Endometrium (tissue), 2 donors: ENCODE measurements around the gene NPAS4.
"Not testable (repeated sequence)": the region's sequence is repeated elsewhere in the genome, so short reads cannot be mapped to it uniquely, and the experiment has no call there.

Experiments
- FAIRE-seq: peaks from 2 replicates; lab custom pipeline; 2012; peaks lifted over from hg19 to GRCh38; lab: Jason Lieb, UNC
- donor health status: control.
- donor health status: control.

NPAS4 gene

DNA sequence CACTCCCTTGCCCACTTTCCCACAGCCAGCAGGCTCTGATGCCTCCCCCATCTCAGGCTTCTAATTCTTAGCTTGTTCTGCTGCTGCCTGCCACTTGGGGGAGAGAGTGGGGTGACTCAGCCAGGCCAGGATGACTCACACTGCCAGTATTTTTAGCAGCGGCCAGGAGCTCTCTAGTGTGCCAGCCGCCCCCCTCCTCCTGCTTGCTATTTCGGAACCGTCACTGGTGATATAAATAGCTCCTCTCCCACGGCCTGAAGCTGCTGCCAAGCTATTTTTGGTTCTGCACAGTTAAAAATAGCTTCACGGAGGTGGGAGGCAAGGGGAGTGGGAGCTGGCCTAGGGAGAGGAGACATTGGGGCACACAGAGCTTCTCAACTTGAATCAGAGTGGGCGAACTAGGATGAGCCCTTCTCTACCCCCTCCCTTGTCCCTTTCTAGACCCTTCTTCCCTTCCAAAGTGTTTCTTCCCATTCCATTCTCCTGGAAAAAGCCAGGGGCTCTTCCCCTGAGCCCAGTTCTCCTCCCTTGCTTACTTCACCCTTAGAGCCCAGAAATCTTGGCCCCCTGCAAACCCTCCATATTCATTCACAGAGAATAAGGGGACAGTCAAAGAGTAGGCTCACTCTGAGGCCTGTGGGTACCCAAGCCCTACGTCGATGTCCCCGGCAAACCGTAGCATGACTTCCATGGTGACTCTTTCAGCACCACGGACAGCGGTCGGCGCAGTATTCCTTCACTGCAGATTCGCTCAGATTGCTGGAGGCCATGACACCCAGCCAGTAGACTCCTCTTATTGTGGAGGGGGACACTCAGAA is 2.5 kb upstream of the NPAS4 start:
- FAIRE-seq = no peak

DNA sequence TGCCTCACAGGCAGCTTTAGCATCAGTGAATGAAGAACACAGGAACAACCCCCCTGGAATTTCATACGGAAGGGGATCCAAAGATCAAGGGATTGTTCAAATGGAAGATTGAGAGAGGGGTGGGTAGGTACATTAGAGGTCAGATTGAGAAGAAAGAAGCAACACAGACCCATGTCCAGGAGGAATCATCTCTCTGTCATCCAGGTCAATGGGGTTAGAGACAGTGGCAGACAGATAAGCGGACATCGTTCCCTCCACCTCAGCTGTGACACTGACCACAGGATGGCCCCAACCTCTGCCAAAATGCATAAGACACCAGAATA is 1.9 kb upstream of the NPAS4 start:
- FAIRE-seq = no peak

DNA sequence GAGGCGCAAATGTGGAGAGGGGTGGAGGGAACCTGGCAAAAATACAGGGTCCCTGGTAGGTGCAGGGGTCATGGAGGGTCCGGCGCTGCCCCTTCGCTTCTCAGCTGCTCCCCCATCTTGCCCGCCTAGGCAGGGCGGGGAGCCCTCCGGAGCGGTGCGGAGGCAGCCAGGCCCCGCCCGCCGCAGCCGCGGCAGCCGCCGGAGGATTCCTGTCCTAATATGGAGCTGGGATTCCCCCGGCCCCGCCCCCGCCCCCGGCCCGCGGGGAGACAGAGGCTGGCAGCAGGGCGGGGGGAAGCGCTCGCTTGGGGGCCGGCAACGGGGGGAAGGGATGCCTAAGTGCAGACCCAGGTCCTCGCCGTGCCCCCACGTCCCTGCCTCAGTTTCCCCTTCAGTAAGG is 1.0 kb upstream of the NPAS4 start:
- no peak for FAIRE-seq

DNA sequence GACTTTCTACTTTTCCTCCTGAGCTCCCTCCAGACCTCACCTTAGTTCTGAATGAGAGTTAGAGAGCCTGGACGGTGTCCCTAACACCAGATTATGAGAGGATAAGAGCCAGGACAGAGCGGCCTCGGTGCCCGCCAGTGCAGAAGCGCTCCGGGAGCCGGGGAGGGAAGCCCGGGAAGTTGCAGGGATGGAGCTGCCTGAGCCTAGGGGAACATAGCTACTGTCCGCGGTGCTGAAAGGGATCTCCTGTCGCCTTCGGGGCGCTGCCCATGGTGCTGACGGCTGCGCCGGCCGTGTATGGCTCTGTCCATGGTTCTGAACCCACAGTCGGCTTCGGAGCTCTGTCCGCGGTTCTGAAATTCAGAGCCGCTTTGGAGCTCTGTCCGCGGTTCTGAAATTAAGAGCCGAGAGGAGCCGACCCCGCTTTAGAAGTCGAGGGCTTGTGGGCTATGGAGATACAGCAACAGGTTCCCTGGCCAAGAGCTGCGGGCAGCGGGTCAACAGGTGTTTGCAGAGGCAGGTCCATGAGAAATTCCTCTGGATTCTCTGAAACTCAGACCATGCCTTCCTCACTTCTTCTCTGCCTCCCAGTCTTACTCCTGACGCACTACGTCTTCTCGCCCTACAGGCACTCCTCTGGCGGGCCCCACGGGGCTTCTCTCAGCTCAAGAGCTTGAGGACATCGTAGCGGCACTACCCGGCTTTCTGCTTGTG is 814 bp downstream of the NPAS4 start:
- FAIRE-seq = peak; percentile 18

DNA sequence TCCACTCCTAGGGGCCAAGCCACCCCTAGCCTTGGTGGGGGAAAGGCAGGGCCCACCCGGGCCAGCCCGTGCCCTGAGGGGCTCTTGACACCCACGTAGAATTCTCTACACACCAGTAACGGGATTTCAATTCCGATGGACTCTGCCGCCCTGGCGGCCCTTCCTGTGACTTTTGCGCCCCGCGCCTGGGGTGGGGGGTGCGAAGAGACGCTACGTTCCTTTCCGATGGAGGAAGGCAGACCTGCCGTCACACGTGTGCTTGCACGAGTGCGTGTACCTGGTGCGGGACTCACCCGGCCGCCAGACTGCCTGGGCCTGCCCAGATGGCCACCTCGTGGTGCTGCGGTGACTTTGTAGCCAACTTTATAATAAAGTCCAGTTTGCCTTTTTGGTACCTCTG is 5.5 kb downstream of the NPAS4 start:
- no peak for FAIRE-seq

DNA sequence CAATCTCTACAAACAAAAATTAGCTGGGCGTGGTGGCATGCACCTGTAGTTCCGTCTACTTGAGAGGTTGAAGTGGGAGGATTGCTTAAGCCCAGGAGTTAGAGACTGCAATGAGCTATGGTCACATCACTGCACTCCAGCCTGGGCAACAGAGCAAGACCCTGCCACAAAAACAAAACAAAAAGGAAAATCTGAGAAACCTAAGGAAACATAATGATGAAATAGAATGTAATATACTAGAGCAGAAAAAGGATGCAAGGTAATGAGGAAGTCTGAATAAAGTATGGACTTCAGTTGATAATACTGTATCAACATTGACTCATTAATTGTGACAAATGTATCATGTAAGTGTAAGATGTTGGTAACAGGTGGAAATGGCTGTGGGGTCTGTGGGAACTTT is 8.1 kb downstream of the NPAS4 start:
- no peak for FAIRE-seq

DNA sequence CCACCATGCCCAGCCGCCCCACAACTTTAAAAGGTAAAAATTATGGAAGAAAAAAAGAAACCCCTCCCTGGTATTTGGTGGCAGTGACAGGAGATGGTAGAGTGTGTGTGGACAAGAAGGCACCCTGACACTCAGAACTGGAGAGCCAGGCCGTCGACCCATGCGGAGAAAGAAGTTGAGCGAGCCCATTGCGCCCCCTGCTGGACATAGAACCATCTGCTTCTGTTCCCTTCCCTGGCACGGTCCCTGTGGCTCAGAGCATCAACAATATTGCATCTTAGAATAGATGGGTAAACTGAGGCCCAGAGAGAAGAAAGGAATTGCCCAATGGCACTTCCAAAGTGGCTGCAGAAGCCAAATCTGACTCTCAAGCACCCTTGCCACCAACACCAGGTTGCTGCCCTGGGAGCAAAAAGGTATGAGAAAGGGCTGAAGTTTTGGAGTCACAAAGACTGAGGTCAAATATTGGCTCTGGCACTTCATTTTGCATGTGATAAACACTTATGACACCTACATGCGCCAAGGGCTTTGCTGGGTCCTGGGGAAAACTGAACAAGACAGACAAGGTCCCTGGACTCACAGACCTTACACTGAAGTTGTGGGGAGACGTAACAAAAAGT is 9.3 kb downstream of the NPAS4 start:
- FAIRE-seq = no peak

DNA sequence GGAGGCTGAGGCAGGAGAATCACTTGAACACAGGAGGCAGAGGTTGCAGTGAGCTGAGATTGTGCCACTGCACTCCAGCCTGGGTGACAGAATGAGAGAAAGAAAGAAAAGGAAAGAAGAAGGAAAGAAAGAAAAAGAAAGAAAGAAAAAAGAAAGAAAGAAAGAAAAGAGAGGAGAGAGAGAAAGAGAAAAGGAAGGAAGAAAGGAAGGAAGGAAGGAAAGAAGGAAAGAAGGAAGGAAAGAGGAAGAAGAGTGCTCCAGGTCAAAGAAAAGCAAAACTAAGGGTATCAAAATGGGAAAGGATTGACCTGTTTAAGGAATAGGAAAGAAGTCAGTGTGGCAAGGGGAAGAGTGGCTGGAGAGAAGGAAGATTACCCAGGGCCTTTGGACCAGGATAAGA is 10.5 kb downstream of the NPAS4 start:
- FAIRE-seq = not testable (repeated sequence)

DNA sequence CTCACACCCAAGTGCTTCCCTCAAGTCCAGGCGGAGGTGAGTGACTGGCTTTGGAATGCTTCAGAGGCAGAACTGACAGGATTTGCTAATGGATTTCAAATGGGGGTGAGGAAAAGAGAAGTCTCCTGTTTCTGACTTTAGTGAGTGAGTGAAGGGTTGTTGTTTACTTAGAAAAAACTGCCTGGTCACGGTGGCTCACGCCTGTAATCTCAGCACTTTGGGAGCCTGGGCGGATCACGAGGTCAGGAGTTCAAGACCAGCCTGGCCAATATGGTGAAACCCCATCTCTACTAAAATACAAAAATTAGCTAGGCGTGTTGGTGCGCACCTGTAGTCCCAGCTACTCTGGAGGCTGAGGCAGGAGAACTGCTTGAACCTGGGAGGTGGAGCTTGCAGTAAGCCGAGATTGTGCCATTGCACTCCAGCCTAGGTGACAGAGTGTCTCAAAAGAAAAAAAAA is 11.1 kb downstream of the NPAS4 start:
- FAIRE-seq = not testable (repeated sequence)

DNA sequence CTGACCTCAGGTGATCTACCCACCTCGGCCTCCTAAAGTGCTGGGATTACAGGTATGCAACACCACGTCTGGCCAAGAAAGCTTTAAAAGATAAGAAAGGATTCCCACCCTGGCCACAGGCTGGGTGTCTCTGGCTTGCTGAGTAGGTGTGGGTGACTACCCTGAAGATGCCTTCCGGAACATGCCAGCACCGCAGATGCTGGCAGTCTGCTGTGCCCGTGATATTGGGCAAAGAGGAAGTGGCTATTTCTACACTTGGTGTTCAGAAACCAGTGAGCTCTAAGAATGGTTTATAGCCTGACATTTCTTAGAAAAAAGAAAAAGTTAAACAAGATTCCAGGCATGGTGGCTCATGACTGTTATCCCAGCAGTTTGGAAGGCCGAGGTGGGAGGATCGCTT is 11.8 kb downstream of the NPAS4 start:
- no peak for FAIRE-seq

DNA sequence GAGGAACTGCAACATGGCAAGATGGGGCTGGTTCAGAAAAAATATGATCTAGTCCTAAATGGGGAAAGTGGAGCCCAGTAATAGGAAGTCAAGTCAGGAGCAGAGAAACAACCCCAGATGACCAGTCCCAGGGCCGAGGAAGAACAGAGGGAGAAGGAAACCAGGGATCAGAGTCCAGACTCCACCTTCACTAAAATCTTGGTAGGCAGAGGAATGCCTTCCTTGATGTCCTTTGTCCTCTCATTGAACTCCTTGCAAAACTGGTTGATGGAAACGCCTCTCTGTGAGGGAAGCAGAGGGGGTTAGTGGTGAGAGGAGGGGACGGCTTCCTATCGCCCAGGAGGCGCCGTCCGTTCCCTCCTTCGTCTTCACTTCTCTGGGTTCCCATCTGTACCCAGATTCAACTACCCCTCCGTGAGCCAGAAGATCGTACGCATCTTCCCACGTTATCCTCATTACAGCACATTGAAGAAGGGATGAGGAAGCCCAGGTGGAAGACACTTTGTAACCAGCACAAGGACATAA is 17.2 kb downstream of the NPAS4 start:
- FAIRE-seq = no peak

DNA sequence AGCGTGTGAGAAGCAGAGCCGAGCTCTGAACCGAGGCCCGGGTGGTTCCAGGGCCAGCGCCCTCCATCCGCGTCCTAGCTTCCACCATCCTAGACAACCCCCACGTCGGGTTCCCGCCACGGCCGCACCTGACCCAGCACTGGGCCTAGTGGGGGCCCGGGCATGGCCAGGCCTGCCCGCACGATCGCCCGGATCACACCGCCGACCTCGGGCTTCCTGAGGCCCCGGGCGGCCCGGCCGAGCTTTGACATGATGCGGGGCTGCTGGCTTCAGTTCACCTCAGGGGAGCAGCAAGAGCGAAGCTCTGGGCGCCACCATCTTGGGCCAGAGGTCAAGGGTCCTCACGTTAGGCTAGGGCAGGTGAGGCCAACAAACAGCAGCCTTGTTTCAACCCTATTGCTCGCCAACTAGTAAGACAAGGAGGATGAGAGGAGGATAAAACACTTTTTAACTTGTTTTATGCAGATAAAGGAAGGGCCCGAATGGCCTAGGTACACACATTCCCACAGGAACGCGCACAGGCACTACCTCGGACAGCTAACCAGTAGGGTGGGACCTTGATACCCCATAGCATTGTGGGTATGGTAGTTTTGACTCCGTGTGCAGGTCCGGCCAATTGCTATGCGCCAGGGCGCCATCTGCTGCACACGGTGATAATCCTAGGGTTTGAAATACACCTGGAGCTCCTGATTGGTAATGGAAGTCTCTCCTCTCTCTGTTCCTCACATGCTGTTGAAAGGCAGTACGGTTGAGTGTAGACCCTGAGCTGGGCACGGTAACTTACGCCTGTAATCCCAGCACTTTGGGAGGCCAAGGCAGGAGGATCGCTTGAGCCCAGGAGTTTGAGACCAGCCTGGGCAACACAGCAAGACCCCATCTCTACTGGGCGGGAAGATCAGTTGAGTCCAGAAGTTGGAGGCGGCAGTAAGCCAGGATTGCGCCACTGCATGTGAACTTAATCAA is 17.9 kb downstream of the NPAS4 start, which contains the start of gene MRPL11:
TSS of gene MRPL11 (minus strand) at position 345 of the 963 bp plus-strand sequence. CDS start at position 251, 94 bp downstream.
- peak; percentile 68 for FAIRE-seq

DNA sequence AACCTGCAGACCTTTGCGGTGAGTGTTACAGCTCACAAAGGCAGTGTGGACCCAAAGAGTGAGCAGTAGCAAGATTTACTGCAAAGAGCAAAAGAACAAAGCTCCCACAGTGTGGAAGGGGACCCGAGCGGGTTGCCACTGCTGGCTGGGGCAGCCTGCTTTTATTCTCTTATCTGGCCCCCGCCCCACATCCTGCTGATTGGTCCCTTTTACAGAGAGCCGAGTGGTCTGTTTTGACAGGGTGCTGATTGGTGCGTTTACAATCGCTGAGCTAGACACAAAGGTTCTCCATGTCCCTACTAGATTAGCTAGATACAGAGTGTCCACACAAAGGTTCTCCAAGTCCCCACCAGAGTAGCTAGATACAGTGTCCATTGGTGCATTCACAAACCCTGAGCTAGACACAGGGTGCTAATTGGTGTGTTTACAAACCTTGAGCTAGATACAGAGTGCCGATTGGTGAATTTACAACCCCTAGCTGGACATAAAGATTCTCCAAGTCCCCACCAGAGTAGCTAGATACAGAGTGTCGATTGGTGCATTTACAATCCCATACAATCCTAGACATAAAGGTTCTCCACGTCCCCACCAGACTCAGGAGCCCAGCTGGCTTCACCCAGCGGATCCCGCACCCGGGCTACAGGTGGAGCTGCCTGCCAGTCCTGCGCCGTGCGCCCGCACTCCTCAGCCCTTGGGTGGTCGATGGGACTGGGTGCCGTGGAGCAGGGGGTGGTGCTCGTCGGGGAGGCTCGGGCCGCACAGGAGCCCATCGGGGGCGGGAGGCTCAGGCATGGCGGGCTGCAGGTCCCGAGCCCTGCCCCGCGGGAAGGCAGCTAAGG is 19.5 kb downstream of the NPAS4 start:
- FAIRE-seq = not testable (repeated sequence)

DNA sequence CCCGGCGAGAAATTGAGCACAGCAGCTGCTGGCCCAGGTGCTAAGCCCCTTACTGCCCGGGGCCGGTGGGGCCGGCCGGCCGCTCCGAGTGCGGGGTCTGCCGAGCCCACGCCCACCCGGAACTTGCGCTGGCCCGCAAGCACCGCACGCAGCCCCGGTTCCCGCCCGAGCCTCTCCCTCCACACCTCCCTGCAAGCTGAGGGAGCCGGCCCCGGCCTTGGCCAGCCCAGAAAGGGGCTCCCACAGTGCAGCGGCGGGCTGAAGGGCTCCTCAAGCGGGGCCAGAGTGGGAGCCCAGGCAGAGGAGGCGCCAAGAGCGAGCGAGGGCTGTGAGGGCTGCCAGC is 20.1 kb downstream of the NPAS4 start:
- FAIRE-seq = not testable (repeated sequence)

DNA sequence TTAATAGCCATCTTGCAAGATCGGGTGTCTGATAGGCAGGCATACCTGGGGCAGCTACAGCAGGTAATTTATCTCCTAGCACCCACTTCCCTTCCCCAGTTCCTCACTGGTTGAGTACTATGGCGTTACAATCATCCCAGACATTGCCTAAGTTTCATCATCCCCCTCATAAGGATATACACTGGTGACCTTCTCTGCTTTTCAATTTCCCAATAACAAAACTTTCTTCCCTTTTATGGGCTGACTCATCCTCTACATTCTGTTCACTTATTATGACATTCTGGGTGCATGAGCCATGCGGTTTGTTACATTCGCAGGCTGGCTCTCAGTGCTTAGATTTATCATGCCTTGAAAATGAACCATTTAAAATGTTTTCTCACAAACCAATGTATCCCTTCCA is 22.8 kb downstream of the NPAS4 start:
- FAIRE-seq = no peak

DNA sequence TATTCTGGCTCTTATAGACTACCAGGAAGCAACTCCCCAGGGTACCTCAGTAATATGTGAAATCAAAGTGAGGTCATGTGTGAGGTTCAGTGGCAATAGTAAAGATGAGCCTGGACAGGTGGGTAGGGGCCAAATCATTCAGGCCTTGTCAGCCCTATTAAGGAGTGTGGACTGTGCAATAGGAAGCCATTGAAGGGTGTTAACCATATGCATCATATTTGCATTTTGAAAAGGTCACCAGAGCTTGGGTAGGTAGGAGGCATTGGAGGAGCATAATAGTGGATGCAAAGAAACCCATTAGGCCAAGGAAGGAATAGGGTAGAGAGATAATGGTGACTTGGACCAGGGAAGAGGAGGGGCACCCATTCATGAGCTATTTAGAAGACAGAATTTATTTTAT is 26.2 kb downstream of the NPAS4 start:
- FAIRE-seq = no peak

DNA sequence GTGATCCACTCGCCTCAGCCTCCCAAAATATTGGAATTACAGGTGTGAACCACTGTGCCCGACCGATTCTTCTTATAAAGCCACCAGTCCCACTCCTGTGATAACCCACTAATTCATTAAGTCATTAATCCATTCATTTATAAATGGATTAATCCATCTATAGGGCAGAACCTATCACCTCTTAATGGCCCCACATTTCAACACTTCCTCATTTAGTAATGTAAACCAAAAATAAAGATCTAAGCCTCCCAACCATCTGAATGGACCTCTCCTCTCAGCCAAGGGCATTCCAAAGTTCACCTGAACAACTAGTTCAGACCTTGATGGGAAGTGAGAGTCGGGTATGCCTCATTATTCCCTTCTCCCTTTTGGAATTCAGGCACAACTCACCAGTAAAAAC is 27.7 kb downstream of the NPAS4 start:
- no peak for FAIRE-seq

DNA sequence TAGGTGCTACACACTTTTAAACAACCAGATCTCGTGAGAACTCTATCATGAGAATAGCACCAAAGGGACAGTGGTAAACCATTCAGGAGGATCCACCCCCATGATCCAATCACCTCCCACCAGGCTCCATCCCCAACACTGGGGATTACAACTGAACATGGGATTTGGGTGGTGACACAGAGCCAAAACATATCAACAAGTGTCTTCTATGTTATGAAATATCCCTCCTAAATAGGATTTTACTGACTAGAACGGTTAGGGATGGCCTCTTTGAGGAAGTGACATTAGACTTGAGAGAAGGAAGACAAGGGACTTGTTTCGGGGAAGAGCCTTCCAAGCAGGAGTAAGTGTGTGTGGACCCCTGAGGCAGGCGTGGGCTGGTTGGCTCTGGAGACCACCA is 29.7 kb downstream of the NPAS4 start:
- no peak for FAIRE-seq

DNA sequence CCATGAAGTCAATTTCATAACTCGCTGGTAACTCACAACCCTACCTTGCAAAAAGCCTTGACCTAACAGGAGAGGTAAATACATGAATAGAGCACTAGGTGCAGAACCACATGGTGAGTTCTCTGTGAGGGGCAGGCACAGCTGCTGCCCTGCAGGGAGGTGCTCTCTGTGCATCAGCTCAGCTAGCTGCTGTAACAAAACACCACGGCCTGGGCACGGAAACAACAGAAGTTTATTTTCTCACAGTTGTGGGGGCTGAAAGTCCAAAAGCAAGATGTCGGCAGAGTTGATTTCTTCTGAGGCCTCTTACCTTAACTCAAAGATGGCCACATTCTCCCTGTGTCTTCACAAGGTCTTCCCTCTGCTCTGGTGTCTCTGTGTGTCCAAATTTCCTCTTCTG is 30.8 kb downstream of the NPAS4 start:
- no peak for FAIRE-seq

DNA sequence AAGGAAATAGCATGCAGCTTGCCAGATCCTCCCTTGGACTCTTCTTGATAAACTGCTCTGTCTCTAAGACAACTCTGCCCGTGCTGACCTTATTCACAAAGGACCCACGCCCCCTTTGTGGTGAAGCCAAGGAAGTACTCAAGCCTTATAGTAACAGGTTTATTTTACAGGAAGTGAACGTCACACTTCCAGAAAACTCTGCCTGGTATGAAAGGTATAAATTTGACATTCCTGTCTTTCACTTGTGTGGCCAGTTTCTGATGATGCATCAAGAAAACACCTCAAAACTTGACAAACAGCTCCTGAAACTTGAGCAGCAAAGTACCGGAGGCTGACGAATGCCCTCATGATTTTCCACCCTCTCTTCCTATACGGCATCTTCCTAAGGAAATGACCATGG is 33.4 kb downstream of the NPAS4 start:
- FAIRE-seq = no peak

DNA sequence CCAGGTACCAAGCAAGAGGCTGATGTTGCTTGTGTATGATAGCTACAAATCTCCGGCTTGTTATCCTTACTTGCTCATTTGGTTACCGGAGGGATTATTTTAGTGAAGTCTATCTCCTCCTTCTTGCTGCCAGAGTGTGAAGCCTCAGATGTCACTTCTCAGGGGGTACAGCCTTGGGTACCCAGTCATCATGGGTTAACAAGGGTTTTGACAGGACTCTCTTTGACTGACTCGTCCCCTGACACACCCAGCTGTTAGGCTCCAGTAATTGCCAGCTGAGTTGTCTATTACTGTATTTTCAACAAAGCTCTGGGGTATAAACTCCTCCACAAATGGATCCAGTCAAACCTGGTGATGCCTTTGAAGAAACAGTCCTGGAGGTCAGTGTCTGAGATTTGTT is 34.0 kb downstream of the NPAS4 start:
- FAIRE-seq = no peak
